HG02973 (cell line): ENCODE measurements around the gene C11orf24.
"Not testable (repeated sequence)": the region's sequence is repeated elsewhere in the genome, so short reads cannot be mapped to it uniquely, and the experiment has no call there.

Experiments used
- ATAC-seq: cut with Tn5 transposase; IDR thresholded peaks from one replicate; pipeline ENCODE4 v1.9.1; 2021; ENCODE audit warnings: moderate library complexity; ENCODE audit not compliant: unreplicated experiment

Gene C11orf24

DNA sequence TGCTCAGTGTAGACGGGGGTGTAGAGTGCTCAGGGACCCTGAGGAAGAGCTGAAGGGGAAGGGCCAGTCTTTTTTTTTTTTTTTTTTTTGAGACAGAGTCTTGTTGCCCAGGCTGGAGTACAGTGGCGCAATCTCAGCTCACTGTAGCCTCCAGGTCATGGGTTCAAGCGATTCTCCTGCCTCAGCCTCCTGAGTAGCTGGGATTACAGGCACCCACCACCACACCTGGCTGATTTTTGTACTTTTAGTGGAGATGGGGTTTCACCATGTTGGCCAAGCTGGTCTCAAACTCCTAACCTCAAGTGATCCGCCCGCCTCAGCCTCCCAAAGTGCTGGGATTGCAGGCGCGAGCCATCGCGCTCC, 27.7 kb upstream of the C11orf24 start:
- not testable (repeated sequence) for ATAC-seq

DNA sequence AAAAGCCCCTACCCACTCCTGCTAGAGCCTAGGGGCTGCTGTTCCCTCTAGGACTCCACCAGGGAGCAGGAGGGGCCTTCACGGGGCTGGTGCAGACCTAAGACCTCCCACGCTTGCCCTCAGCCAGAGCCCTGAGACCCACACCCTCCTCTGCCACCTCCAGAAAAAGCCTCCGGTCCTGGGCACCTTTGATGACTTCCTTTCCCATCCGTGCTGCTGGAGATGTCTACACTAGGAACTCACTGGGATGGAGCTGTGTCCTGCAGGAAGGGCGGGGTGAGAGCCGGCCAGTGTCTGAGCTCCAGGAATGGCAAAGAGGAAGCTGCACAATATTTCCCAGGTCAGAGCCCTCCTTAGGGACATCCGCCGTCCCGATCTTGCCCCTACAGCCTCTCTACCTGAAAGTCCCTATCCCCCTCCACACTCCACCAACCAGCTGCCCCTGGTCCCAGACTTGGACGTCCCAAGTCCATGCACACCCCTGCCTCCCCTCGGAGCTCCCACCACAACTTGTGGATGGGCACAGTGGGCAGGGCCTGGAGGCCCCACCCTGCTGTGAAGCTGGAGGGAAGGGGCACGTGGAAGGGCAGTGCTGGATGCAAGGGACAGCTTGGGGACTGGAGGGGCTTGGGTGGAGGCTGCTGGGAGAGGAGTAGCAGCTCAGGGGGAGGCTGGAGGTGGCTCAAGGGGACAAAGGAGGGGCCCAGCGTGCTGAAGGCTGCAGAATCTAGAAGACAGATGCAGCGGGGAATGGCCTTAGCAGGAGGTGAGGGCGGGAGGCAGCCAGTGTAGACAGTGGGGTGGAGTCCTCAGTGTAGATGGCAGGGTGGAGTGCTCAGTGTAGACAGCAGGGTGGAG, 27.1 kb upstream of the C11orf24 start:
- ATAC-seq = no peak

DNA sequence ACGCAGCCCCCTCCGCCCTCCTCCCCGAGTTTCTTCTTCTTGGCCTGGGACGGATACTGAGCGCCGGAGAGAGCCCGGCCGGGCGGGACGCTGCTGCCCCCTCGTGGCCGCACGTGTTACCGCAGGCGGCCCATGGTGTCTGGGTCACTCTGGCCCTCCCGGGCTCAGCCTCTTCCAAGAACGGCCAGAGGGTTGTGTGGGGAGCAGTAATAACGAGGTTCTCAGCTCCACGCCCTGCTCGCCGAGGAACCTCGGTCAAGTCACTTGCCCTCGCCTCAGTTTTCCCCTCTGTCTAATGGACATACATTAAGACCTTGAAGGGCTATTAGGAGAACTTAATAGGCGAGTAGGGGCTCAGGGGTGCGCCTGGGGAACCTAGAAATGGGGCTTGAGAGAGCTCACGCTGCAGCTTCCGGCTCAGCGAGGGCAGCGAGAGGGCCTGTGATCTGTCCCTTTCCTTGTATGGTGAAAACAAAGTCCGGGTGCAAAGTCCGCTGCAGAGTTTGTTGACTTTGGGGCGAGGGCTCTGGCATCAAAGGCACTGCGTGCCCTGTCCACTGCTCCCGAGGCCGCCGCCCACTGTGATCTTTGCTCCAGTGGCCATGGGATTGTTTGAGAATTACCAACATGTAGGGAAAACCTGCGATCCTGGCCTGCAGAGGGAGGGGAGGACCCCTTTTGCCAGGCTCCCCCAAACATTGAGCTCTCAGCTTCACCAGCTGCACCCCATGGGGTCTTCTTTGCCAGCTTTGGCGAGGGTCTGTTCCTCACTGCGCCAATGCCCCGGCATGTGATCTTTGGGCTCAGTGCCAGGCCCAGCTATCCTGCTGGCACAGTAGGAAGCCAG, 26.3 kb upstream of the C11orf24 start:
- peak; percentile 50 for ATAC-seq

DNA sequence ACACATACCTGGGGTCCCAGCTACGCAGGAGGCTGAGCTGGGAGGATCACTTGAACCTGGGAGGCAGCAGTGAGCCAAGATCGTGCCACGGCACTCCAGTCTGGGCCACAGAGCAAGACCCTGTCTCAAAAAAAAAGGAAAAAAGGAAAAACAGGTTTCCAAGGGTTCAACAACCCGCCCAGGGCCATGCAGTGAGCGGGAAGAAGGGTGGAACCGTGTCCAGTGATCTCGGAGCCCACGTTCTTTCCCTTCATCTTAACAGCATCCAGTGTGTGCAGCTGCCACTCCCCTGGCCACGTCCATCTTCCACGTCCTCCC, 25.7 kb upstream of the C11orf24 start:
- ATAC-seq = no peak

DNA sequence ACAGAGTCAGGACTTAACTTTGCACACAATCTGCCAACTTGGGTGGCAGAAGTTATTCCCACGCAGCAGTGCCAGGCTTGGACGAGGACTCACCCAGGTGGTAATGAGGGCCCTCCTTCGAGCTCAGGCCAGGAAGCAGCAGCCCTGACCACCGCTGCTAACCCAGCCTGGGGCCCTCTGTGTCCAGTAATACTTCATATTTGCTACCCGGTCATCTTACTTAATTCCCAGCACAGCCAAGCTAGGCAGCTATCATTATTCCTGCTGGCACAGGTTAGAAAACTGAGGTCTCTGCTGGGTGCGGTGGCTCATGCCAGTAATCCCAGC, 25.2 kb upstream of the C11orf24 start:
- no peak for ATAC-seq

DNA sequence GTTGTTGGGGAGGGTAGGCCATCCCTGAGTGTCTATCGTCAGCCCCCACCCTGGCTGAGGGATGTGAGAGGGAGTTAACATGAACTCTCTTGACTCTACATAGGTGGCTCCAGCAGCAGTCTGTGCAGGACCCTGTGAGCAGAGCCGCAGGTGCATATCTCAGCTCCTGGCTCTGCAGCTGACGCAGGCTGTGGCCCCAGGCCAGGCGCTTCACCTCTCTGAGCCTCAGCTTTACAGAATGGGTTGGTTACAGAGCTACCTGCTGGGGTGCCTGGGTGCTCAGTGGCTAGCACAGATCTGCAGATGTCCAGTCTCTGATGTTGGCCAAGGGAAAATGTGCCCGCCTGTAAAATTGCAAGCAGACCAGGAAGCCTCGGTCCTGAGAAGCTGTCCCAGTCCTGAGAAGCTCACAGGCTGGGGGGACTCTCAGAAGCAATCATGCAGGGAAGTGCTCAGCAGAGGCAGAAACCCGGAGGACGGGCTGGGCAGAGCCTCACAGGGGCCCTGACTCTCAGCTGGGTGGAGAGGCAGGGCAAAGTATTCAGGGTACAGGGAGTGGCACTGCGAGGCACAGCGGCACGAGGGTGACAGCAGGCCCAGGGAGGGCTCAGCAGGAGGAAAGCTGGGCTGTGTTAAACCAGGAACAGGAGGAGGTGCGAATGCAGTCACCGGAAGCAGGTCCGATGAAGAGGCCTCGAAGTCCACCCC, 24.7 kb upstream of the C11orf24 start:
- ATAC-seq = no peak

DNA sequence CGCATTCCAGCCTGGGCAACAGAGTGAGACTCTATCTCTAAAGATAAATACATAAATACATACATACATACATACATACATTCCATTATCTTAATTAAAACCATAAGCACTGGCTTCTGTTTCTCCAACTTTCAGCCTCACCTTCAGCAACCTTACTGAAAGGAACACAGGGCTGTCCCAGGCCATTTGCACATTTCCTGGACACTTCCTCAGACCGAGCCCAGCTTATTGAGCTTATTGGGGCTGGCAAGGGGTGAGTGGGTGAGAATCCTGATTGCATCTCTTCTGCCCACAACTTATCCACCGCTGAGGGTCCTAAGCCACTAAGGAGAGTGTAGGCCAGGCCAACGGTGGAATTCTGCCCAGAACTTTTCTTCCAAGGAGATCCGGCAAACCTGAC, 24.2 kb upstream of the C11orf24 start:
- ATAC-seq = no peak

DNA sequence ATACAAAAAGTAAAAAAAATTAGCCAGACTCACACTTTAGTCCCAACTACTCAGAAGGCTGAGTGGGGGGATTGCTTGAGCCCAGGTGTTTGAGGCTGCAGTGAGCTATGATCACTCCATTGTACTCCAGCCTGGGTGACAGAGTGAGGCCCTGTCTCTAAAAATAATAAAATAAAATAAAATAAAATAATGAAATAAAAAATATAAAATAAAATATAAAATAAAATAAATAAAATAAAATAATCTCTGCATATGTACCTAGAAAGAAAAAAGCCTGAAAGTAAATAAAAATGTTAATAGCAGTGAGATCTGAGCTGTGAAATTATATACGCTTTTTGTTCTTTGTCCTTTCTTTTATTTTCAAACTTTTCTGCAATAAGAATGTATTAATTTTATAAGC, 23.5 kb upstream of the C11orf24 start:
- no peak for ATAC-seq

DNA sequence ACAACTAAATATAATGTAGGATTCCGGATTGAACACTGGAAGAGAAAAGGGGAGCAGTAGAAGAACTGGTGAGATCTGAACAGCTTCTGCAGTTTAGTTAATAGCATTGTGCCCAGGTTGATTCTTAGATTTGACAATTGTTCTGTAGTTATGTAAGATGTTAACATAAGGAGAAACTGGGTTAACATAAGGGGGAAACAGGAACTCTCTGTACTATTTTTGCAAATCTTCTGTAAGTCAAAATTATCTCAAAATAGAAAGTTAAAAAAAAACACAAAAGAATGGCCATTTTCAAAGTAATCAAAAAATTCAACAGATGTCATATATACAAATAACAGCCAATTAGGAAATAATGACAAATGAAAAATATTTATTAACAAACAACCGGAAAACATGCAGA, 21.9 kb upstream of the C11orf24 start:
- no peak for ATAC-seq

DNA sequence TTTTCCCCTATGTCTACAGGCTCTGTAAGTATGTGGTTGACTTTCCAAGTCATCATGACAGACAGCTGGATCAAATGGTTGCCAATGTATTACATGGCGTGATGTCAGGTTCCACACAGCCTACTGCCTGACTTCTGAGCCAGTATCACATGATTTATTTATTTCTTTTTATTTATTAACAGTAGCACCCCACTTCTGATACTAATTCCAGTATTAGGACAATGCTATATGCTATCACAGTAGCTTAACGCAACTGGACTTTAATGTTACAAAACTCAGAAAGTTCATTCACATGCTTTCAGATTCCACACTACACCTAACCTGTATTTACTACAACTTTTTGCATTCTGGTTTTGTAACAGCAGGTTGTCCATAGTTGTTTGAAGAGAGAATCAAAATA, 17.7 kb upstream of the C11orf24 start:
- no peak for ATAC-seq

DNA sequence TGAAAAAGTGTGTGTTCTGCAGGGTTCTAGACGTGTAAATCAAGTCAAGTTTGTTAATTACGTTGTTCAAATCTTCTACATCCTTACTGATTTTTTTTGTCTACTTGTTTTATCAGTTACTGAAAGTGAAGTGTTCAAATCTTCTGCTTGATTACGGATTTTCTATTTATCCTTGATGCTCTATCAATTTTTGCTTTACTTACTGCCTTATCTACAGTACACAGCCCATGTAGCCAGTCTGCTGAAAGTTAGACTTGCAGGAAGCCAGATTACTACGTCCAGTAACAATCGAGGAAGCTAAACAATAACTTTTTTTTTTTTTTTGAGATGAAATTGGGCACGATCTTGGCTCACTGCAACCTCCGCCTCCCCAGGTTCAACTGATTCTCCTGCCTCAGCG, 15.6 kb upstream of the C11orf24 start:
- no peak for ATAC-seq

DNA sequence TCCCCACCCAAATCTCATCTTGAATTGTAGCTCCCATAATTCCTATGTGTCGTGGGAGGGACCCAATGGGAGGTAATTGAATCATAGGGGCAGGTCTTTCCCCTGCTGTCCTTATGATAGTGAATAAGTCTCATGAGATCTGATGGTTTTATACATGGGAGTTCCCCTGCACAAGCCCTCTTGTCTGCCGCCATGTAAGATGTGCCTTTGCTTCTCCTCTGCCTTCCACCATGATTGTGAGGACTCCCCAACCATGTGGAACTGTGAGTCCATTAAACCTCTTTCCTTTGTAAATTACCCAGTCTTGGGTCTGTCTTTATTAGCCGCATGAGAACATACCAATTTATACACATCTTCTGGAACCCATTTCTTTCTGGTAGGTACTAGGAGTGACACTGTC, 12.8 kb upstream of the C11orf24 start:
- not testable (repeated sequence) for ATAC-seq

DNA sequence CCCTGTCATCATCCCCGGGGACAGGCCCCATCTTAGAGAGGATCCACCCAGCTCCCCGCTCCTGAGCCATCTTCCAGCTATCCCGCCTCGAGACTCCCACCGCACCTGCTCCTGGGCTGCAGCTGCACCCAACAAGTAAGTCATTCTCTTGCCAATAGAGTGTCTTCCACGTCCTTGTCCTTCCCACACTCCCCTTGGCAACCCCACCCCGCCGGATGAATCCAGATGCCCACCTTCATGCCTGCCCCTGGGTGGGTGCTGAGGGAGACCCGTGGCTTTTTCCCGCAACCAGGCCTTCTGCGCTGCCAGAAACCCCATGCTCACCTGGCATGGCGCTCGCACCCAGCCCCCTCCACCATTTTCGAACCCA, 11.1 kb upstream of the C11orf24 start:
- no peak for ATAC-seq

DNA sequence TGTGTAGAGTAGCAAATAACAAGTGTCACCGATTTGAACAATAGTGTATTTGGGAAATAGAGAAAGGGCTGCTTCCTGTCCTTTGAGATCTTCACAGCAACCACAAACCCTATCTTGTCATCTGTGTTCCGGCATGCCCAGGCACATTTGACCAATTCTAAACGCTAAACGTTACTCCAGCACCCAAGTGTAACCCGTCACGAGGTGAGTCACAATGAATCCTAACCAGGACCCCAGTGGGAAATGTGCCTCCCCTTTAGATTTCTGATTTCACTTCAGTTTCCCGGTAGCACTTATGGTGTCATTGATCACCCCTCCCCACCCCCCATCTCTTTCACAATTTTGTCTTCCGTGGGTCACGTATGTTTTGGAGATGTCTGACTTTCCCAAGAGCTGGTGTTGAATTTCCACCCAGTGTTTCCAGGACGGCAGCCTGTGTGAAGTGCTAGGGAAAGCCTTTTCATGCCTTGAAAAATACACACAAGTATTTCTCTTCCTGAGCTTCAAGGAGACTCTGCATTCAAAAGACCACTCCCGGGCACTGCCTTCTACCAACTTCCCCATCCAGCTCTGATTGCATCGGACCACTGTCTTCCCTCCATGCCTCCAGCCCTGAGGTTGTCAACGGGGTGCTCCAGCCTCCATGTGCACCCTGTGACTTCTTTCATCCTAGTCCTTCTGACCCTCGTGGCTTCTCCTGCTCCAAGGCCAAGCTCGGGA, 10.5 kb upstream of the C11orf24 start:
- no peak for ATAC-seq

DNA sequence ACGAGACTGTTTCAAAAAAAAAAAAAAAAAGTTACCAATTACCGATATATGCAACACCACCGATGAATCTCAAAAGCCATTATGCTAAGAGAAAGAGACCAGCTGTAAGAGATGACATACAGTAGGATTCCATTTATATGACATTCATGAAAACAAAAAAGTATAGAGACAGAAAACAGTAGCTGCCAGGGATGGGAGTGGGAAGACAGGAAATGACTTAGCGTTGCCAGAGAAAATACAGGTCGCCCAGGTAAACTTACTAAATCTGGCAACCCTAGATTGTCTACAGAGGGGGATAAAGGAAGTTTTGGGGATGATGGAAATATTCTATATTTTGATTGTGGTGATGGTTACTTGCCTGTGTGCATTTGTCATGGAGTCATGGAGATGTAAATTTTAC, 7.9 kb upstream of the C11orf24 start:
- no peak for ATAC-seq

DNA sequence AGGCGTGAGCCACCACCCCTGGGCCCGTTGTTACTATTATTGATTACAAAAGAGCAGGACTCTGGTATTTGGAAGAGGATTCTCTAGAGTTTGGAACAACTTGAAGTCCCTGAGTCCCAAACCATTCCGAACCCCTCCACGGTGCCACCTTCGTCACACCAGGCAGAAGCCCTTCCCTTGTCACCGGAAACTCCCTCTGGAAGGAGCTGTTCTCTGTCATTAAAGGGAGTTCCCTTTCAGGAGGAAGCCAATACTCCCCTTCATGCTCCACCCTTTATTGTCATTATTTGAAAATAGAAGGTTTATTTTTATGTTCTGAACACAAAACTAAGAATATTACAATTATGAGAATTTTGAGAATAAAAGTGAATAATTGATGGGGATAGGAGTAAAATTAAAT, 5.1 kb upstream of the C11orf24 start:
- no peak for ATAC-seq

DNA sequence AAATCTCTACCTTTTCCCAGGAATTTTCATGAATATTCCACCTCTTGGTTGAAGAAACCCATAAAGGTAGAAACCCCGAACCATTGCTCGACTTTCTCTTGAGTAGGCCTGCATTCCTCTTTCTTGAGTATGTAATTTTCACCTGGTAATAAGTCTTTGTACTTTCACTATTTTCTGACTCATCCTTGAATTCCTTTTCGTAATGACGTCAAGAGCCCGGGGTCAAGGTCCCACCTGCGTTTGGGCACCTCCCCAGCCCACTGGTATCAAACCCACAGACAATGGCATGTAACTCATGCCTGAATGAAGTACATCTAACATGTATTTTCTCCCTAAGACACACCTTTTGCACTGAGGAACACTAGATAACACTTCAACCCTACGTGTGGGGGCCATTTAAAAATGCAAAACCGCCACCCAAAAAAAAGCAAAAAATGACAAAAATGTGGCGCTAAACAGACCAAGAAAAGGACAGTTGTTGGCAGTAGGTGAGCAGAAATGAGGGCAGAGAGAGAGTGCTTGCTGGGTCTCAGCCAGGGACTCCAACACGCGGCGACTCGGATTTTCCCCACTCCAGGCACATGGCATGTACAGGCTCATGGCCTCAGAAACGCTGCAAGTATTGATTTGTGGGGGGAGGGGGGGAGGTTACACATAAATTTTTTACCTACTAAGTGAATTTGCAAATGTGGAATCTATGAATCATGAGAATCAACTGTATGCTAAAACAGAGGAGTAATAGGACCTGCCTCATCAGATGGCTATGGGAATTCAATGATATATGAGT, 4.1 kb upstream of the C11orf24 start:
- no peak for ATAC-seq

DNA sequence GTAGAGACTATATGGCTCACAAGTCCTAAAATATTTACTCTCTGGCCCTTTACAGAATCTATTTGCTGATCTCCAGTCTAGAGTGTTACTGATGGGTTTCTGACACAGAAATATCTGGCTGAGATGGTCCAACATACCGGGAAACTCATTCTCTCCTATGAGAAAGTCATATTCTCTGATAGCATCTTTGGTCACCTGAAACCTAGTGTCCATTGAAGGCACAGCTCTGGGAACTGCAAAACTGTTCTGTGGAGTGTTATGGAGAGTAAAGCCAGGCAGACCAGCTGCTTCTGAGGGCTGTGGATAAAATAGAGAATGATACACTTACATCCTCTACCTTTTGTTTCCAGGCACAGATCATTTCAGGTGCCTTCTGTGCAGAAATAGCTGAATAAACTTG, 2.5 kb upstream of the C11orf24 start:
- no peak for ATAC-seq

DNA sequence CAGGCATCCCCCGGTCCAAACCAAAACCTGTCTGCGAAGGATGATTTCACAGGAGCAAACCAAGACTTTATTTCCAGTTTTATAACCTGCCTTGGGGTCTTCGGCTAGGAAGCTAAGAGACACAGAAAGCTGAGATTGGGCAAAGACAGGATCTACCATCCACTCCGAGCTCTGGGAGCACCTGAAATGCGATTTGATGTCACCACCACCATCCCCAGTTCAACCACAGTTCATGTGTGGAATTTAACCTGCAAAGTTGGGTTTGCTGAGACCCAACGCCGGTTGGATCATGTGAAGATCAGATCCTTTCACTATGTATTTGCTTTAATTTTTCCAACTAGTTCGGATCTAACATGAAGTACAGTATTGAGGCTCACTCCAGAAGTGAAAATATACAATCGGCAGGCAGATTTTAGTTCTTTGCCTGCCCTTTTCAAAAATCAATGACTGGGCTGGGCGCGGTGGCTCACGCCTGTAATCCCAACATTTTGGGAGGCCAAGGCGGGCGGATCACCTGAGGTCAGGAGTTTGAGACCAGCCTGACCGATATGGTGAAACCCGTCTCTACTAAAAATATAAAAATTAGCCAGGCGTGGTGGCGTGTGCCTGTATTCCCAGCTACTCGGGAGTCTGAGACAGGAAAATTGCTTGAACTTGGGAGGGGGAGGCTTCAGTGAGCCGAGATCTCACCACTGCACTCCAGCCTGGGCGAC, 1.4 kb upstream of the C11orf24 start:
- ATAC-seq = no peak
